ENCODE data around the gene RIMS1.

The RIMS1 gene

DNA sequence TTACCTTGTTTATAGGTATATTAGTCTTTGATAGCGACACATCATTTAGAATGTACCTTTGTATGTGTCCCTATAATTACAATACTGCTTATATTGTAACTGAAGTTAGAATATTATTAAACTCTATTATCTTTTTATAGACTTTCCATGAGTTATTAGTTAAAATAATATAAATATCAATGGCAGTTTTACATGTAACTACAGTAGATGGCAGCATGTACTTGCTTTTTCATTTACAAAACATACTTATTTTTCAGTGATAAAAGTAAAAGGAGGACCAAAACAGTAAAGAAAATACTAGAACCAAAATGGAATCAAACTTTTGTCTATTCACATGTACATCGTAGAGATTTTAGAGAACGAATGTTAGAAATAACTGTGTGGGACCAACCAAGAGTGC is 364.3 kb downstream of the RIMS1 start:
- no peak for TF ChIP-seq ZFX (IDR thresholded peaks at IDR 0.05; ENCODE audit: borderline replicate concordance)
- TF ChIP-seq, protein P1, sequence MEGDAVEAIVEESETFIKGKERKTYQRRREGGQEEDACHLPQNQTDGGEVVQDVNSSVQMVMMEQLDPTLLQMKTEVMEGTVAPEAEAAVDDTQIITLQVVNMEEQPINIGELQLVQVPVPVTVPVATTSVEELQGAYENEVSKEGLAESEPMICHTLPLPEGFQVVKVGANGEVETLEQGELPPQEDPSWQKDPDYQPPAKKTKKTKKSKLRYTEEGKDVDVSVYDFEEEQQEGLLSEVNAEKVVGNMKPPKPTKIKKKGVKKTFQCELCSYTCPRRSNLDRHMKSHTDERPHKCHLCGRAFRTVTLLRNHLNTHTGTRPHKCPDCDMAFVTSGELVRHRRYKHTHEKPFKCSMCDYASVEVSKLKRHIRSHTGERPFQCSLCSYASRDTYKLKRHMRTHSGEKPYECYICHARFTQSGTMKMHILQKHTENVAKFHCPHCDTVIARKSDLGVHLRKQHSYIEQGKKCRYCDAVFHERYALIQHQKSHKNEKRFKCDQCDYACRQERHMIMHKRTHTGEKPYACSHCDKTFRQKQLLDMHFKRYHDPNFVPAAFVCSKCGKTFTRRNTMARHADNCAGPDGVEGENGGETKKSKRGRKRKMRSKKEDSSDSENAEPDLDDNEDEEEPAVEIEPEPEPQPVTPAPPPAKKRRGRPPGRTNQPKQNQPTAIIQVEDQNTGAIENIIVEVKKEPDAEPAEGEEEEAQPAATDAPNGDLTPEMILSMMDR (IDR thresholded peaks at IDR 0.05) = no peak
- H3K27ac ChIP-seq = no peak overlapping the region

DNA sequence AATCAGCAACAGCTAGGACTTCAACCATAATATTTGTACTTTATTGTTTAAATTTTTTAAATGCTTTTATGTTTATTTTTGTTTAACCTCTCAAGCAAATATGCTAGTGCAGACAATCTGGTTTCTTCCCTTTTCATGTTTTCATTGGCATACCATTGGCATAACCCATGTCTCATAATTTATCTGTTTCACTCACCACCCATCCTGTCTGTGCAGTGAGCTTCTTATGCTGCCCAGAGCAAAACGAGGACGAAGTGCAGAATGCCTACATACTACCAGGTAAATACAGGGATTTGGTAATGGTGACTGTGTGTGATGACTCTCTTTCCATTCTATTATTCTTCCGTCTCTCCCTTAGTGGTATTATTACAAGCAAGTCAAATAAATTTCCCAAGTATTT is 374.1 kb downstream of the RIMS1 start:
- TF ChIP-seq, protein P1 (IDR thresholded peaks at IDR 0.05) = no peak
- no peak for TF ChIP-seq ZFX (IDR thresholded peaks at IDR 0.05; ENCODE audit: borderline replicate concordance)
- H3K27ac ChIP-seq = peak overlapping the region; percentile 66

DNA sequence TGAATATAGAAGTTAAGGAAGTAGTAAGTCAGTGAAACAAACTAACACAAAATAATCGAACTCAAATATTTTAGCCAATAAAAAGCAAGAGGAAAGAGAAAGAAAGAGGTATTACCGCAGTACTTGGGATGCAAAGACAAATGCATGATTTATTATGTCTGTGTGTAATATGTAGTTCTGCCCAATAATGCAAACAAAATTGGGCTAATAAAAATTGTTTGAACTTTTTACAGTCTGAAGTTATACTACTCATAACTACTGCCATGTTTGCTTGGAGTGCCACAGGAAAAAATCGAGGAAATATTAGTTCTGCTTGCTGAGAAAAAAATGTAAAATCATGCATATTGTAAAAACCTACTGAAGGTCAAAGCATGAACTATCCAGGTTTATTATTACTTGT is 375.2 kb downstream of the RIMS1 start:
- peak overlapping the region; percentile 66 for H3K27ac ChIP-seq
- TF ChIP-seq, protein P1 (IDR thresholded peaks at IDR 0.05) = no peak
- TF ChIP-seq ZFX (IDR thresholded peaks at IDR 0.05; ENCODE audit: borderline replicate concordance) = no peak

DNA sequence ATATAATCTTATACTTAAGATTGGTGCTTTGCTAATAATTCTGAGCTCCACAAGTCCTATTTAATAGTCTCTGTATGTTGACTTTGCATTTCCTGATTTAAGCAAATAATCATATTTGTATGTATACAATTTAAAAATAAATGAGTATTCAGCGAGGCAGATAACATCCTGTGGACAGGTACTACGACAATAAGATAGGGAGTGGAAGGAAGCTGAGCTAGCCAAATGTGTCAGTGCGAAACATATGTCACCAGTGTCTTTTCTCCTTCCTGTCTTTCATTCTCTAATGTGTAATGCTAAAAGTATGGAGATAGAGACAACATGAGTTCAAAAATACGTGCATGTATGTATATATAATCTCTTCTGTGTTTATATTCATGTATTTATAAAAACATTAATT is 375.9 kb downstream of the RIMS1 start:
- TF ChIP-seq, protein P1 (IDR thresholded peaks at IDR 0.05) = no peak
- no peak for TF ChIP-seq ZFX (IDR thresholded peaks at IDR 0.05; ENCODE audit: borderline replicate concordance)

DNA sequence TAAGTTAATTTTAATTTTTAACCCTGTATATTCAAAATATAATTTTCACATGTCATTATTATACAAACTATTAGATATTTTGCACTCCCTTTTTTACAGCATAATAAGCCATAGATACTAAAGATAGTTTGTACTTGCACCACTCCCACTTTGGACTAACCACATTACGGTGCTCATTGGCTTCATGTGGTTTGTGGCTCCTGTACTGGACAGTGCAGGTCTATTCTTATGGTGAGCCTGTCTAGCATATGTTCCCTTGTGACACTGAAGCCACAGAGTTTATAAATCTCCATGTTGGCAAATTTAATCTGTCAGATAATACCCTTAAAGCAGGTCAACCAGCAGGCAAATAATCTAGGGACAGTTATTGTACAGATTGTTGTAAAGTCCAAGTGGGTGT is 381.1 kb downstream of the RIMS1 start:
- TF ChIP-seq ZFX (IDR thresholded peaks at IDR 0.05; ENCODE audit: borderline replicate concordance) = no peak
- TF ChIP-seq, protein P1 (IDR thresholded peaks at IDR 0.05) = no peak

More for the DNA sequence above, 375.9 kb downstream of the RIMS1 start:
- H3K27ac ChIP-seq = peak overlapping the region; percentile 66

GRCh38 chr6:72271531-72271930 is 385.2 kb downstream of the RIMS1 start:
- no peak for TF ChIP-seq ZFX (IDR thresholded peaks at IDR 0.05; ENCODE audit: borderline replicate concordance)
- TF ChIP-seq, protein P1 (IDR thresholded peaks at IDR 0.05) = no peak
- H3K27ac ChIP-seq = peak overlapping the region; percentile 91

More for the DNA sequence above, 381.1 kb downstream of the RIMS1 start:
- peak overlapping the region; percentile 24; the same call in 1 of the 2 replicates for H3K27ac ChIP-seq

GRCh38 chr6:72272958-72273357 is 386.6 kb downstream of the RIMS1 start:
- TF ChIP-seq, protein P1 (IDR thresholded peaks at IDR 0.05) = no peak
- peak overlapping the region; percentile 91 for H3K27ac ChIP-seq
